Measurements from ENCODE around the gene POLR2L.
A peak's percentile ranks its signal among the peaks of the same experiment; 100 is the strongest.

POLR2L gene

DNA sequence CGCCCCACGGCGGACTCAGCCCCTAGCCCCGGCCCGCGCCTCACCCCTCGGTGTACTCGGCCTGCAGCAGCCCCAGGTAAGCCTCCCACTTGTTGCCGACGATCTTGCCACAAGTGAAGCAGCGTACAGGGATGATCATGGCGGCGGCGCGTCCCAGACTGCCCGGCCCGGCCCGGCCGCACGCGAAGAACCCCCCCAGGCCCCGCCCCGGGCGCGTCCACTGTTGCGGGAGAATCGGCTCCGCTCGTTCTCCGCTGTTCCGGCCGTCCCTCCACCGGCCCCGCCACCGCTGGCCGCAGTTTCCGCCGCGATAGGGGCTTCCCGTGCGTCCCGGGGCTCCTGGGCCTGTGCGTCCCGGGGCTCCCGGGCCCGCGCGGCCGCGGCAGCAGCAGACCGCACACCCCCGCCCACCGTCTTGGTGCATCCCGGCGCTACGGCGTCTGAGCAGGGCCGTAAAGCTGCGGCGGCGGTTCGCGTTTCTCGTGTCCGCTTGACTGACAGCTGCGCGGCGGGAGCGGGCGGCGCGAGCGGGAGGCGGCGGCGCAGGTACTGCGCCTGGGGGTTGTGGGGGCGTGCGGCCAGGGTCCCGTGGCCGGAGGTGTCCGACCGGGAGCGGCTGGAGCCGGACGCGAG is at the start of gene POLR2L, which contains the start of gene TSPAN4:
Gene POLR2L, minus strand, starts transcription at position 160 of the 633 bp plus-strand sequence. Its CDS starts 21 bp downstream, at position 139.
Gene TSPAN4, plus strand, starts transcription at position 483 of the 633 bp plus-strand sequence. CDS start 7,453 bp downstream, outside the sequence.
- peak within 1 kb of the TSS; percentile 91 to 100 (median 98) for H3K27ac ChIP-seq
- H3K4me3 ChIP-seq: peak within 1 kb of the TSS; percentile 70 to 99 (median 86)

DNA sequence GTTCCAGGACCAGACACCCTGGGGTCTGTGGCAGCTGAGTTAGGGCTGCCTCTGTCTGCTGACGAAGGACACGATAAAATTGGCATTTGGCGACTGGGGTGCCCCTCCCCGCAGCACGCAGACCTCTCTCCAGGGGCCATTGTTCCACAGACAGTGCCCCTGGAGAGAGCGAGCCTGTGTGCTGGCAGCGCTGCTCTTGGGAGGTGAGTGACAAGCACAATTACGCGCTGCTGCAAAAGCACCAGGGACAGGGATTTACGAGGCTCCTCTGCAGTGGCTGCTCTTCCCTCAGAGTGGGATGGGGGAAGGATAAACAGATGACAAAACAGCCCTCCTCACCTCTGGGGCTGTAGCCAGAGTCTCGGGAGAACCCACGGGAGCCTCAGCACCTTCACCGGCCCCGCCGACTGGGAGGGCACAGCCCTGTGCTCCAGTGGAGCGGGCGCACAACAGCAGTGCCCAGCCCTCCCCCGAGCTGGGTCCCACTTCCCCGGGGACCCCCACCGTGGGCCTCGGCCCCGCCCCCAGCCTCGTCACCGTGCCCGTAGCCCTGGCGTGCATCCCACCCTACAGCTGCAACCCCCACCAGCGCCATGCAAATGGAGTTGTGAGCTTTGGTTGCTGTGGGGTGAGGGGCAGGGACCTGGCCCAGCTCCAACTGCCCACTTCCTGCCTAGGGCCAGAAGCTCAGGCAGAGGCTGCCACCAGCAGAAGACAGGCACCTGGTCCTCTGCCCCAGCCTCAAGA is 48.6 kb upstream of the POLR2L start:
- Histone ChIP-seq H3K27ac (no peak overlapping the region), H3K4me3 (no peak overlapping the region)

DNA sequence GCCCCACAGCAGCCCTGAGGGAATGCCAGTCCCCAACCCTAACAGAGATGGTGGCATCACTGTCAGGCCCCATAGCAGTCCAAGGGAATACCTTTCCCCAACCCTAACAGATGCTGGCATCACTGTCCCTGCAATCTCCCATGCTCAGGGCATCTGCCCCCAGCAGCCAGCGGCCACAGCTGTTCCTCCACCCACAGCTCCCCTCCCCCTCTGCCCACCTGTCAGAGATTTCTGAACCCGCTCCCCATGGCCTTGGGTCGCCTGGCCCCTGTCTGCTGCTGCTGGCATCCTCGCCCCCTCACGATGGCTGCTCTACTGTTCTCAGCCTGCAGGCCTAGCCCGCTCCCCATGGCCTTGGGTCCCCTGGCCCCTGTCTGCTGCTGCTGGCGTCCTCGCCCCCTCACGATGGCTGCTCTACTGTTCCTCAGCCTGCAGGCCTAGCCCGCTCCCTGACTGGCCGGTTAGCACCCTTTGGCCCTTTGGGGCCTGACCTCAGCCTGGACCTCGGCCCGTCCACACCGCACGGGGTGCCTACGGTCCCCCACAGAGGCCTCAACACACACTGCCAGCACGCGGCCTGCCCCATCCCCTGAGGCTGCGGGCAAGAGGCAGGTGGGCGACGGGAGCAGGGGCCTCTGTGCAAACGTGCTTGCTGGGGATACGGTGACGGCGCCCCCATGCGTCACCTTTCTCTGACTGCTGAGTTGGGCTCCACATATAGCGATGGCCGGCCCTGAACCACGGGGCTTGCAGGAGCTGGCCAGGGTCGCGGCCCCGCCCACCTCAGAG is 47.6 kb upstream of the POLR2L start:
- Histone ChIP-seq H3K27ac (no peak overlapping the region), H3K4me3 (no peak overlapping the region)

- Histone ChIP-seq H3K4me3 (no peak overlapping the region), H3K27ac (no peak overlapping the region)
Measured at GRCh38 chr11:889257-889656, 46.9 kb upstream of the POLR2L start.

DNA sequence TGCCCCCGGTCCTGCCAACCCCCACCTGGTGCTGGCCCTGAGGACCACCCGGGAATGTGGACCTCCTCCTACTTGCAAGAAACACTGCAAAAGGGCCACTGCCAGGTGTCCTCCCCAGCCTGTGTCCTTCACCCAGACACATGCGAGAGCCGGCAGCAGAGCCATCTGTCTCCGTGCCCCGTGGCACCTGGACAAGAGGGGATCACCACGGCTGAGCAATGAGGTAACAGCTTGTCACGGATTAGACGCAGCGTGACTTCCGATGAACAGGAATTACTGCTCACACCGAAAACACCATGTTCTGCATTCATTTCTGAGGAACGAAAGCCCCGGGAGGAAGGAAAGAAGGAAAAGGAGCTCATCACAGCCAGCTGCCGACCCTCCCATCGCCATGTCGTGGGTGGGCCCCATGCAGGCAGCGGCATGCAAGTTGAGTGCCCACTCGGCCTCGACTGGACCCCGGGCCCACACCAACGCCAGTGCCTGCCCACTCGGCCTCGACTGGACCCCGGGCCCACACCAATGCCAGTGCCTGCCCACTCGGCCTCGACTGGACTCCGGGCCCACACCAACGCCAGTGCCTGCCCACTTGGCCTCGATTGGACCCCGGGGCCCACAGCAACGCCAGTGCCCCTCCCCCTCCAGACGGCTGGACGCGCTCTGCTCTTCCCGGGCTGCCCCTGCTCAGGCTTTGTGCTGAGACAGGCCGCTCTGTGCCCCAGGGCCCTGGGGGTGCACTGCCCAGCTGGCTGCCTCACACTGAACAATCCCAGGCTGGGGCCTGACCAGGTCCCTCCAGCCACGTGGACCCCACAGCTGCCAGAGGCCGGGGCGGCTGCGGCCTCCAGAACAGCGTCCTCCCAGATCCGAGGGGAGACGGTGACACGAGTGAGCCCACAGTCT is 46.2 kb upstream of the POLR2L start:
- Histone ChIP-seq H3K4me3 (no peak overlapping the region), H3K27ac (no peak overlapping the region)

DNA sequence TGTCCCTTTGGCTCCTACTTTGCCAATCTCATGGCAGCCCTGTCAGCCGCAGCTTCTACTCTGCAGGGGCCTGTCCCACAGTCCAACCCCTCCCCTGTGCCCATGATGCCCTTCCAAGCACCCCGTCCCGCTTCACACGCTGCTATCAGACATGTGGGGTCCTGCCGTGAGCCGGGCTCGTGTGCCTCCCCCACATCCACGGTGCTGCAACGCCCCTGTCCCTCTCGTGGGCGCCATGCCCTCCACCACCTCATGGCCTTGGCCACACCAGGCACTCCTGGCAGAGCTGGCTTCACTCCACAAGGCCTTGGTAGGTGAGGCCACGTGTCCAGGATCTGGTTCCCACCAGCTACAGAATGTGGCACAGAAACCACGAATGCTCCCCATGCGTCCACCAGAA is 45.3 kb upstream of the POLR2L start:
- Histone ChIP-seq H3K27ac (no peak overlapping the region), H3K4me3 (no peak overlapping the region)

- Histone ChIP-seq H3K4me3 (no peak overlapping the region), H3K27ac (no peak overlapping the region)
Measured at GRCh38 chr11:886568-886967, 44.2 kb upstream of the POLR2L start.

- no peak overlapping the region for H3K4me3 ChIP-seq
- H3K27ac ChIP-seq: no peak overlapping the region
Measured at GRCh38 chr11:884578-885070, 42.3 kb upstream of the POLR2L start.

GRCh38 chr11:883527-883926 is 41.2 kb upstream of the POLR2L start:
- Histone ChIP-seq H3K4me3 (no peak overlapping the region), H3K27ac (no peak overlapping the region)

GRCh38 chr11:882596-882995 is 40.3 kb upstream of the POLR2L start:
- Histone ChIP-seq H3K27ac (no peak overlapping the region), H3K4me3 (no peak overlapping the region)

- H3K27ac ChIP-seq: no peak overlapping the region
Measured at GRCh38 chr11:880447-880846, 38.1 kb upstream of the POLR2L start.

DNA sequence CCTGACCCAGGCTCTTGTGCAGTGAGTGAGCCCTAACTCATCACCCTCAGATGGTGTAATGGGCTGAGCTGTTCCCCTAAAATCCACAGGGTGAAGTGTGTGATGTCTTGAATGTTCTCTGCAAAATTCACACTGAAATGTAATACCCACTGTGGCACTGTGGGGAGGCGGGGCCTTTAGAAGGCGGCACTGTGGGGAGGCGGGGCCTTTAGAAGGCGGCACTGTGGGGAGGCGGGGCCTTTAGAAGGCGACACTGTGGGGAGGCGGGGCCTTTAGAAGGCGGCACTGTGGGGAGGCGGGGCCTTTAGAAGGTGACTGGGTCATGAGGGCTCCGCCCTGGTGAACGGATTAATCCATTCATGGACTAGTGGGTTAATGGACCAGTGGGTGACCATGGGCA is 35.2 kb upstream of the POLR2L start:
- Histone ChIP-seq H3K27ac (no peak overlapping the region), H3K4me3 (no peak overlapping the region)

More at GRCh38 chr11:880447-880846, 38.1 kb upstream of the POLR2L start:
- H3K4me3 ChIP-seq: no peak overlapping the region

DNA sequence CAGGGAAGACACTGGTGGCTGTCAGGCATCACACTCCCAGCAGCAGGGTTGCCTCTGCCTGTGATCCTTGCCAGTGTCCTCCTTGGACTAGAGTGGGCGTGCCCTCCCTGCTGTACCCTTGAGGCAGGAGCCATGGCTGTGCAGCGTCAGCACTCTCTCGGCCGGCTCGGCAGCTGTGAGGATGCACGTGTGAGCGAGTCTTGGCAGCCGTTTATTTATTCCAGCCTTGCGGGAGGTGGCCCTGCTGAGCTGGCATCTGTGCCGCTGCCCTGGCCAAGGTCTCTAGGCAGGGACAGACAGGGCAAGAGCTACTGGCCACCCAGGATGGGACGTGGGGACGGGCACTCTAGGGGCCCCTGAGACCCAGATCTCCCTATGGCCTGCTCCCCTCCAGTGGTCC is 34.2 kb upstream of the POLR2L start:
- H3K27ac ChIP-seq: no peak overlapping the region
- H3K4me3 ChIP-seq: no peak overlapping the region

- H3K4me3 ChIP-seq: no peak overlapping the region
- no peak overlapping the region for H3K27ac ChIP-seq
Measured at GRCh38 chr11:875769-876301, 33.5 kb upstream of the POLR2L start.

DNA sequence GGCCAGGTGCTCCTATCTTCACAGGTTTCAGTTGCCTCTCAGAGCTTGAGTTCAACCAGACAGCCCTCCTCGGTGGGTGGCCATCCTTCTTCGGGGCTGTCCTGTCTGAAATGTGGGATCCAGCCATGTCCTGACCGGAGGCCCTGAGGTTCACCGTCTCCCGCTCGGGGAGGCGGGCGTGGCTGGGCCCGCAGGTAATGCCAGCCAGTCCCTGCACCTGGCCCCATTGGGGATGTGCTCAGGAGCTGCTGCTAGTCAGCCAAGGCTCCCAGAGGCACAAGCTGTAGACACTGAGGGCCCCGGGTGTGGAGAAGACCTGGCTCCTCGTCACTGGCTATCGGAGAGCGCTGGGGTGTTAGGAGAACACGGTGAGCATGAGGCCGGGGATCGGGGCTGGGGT is 32.9 kb upstream of the POLR2L start:
- Histone ChIP-seq H3K4me3 (no peak overlapping the region), H3K27ac (no peak overlapping the region)

- Histone ChIP-seq H3K27ac (no peak overlapping the region), H3K4me3 (no peak overlapping the region)
Measured at GRCh38 chr11:873706-874105, 31.4 kb upstream of the POLR2L start.

GRCh38 chr11:872799-873198 is 30.5 kb upstream of the POLR2L start:
- no peak overlapping the region for H3K4me3 ChIP-seq
- no peak overlapping the region for H3K27ac ChIP-seq

GRCh38 chr11:871472-871871 is 29.1 kb upstream of the POLR2L start:
- no peak overlapping the region for H3K27ac ChIP-seq
- H3K4me3 ChIP-seq: no peak overlapping the region

- no peak overlapping the region for H3K4me3 ChIP-seq
- H3K27ac ChIP-seq: no peak overlapping the region
Measured at GRCh38 chr11:870418-870817, 28.1 kb upstream of the POLR2L start.

Measured in skin epidermis (tissue), 12 donors.